ENCODE data around the gene FLACC1.

GRCh38 chr2:201279079-201279478, 78.1 kb downstream of the FLACC1 start:
- TF ChIP-seq, protein P1, sequence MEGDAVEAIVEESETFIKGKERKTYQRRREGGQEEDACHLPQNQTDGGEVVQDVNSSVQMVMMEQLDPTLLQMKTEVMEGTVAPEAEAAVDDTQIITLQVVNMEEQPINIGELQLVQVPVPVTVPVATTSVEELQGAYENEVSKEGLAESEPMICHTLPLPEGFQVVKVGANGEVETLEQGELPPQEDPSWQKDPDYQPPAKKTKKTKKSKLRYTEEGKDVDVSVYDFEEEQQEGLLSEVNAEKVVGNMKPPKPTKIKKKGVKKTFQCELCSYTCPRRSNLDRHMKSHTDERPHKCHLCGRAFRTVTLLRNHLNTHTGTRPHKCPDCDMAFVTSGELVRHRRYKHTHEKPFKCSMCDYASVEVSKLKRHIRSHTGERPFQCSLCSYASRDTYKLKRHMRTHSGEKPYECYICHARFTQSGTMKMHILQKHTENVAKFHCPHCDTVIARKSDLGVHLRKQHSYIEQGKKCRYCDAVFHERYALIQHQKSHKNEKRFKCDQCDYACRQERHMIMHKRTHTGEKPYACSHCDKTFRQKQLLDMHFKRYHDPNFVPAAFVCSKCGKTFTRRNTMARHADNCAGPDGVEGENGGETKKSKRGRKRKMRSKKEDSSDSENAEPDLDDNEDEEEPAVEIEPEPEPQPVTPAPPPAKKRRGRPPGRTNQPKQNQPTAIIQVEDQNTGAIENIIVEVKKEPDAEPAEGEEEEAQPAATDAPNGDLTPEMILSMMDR (conservative IDR thresholded peaks at IDR 0.05) = no peak
- TF ChIP-seq ZFX (IDR thresholded peaks at IDR 0.05) = no peak
